Parathyroid adenoma (tissue), 2 donors: ENCODE data around the gene ARSK.

Source experiments
- H2AFZ ChIP-seq: fragments of 300-600 bp; sonication (generic); one replicate; pipeline ENCODE4 v1.7.0; 2017; ENCODE audit warnings: antibody characterized with exemption, mild to moderate bottlenecking
- H3K27ac ChIP-seq: fragments of 300-600 bp; sonication (generic); one replicate; pipeline ENCODE4 v1.7.0; 2017
- H3K27me3 ChIP-seq: fragments of 300-600 bp; sonication (generic); one replicate; pipeline ENCODE4 v1.7.0; 2017; ENCODE audit warnings: low read length; ENCODE audit not compliant: control insufficient read depth, insufficient read depth
- H3K36me3 ChIP-seq: fragments of 300-600 bp; sonication (generic); one replicate; pipeline ENCODE4 v1.7.0; 2017; ENCODE audit warnings: low read length; ENCODE audit not compliant: control insufficient read depth, insufficient read depth
- H3K4me1 ChIP-seq: fragments of 300-600 bp; sonication (generic); one replicate; pipeline ENCODE4 v1.7.0; 2017; ENCODE audit warnings: control low read depth
- H3K4me2 ChIP-seq: fragments of 300-600 bp; sonication (generic); one replicate; pipeline ENCODE4 v1.7.0; 2017; ENCODE audit warnings: low read length
- H3K4me3 ChIP-seq: fragments of 300-600 bp; sonication (generic); one replicate; pipeline ENCODE4 v1.7.0; 2017; ENCODE audit warnings: low read depth, low read length
- H3K79me2 ChIP-seq: fragments of 300-600 bp; sonication (generic); one replicate; pipeline ENCODE4 v1.7.0; 2017; ENCODE audit warnings: control low read depth
- H3K9ac ChIP-seq: fragments of 300-600 bp; sonication (generic); one replicate; pipeline ENCODE4 v1.7.0; 2017; ENCODE audit warnings: mild to moderate bottlenecking
- H3K9me3 ChIP-seq: fragments of 300-600 bp; sonication (generic); one replicate; pipeline ENCODE4 v1.7.0; 2017; ENCODE audit warnings: low read length; ENCODE audit not compliant: control insufficient read depth
- TF ChIP-seq, protein P1 (sequence below): fragments of 300-600 bp; sonication (generic); IDR thresholded peaks from one replicate; pipeline ENCODE4 v1.7.0; 2017; ENCODE audit warnings: antibody characterized with exemption, mild to moderate bottlenecking
- donor health status: primary hyperparathyroidism.

Gene ARSK

DNA sequence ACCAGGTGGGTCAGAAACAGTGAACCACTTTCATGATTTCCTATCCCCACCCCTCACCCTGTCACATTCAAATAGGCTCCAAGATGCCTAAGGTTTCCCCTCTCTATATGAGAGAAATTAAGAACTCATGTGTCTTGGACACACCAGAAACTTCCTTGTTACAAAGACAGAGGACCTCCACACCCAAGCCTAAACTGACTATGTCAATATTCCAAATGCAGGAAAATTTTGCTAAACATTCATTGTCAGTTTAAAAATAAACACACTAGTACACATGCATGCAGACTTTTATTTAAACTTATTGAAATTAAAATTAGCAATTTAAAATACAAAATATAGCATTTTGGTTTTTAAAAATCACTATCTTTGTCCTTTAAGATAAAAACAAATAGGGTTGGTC is 26.3 kb upstream of the ARSK start:
- H2AFZ ChIP-seq: no peak overlapping the region
- no peaks in the 10 kb centered on the region for H3K4me1 ChIP-seq
- H3K79me2 ChIP-seq: no peaks in the 10 kb centered on the region
- no peaks in the 10 kb centered on the region for H3K9me3 ChIP-seq
- H3K36me3 ChIP-seq: no peaks in the 10 kb centered on the region
- no peak overlapping the region for H3K9ac ChIP-seq
- H3K27ac ChIP-seq: no peak overlapping the region
- no peaks in the 10 kb centered on the region for H3K27me3 ChIP-seq
- TF ChIP-seq, protein P1, sequence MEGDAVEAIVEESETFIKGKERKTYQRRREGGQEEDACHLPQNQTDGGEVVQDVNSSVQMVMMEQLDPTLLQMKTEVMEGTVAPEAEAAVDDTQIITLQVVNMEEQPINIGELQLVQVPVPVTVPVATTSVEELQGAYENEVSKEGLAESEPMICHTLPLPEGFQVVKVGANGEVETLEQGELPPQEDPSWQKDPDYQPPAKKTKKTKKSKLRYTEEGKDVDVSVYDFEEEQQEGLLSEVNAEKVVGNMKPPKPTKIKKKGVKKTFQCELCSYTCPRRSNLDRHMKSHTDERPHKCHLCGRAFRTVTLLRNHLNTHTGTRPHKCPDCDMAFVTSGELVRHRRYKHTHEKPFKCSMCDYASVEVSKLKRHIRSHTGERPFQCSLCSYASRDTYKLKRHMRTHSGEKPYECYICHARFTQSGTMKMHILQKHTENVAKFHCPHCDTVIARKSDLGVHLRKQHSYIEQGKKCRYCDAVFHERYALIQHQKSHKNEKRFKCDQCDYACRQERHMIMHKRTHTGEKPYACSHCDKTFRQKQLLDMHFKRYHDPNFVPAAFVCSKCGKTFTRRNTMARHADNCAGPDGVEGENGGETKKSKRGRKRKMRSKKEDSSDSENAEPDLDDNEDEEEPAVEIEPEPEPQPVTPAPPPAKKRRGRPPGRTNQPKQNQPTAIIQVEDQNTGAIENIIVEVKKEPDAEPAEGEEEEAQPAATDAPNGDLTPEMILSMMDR: no peak
- no peak overlapping the region for H3K4me3 ChIP-seq
- no peak overlapping the region for H3K4me2 ChIP-seq

DNA sequence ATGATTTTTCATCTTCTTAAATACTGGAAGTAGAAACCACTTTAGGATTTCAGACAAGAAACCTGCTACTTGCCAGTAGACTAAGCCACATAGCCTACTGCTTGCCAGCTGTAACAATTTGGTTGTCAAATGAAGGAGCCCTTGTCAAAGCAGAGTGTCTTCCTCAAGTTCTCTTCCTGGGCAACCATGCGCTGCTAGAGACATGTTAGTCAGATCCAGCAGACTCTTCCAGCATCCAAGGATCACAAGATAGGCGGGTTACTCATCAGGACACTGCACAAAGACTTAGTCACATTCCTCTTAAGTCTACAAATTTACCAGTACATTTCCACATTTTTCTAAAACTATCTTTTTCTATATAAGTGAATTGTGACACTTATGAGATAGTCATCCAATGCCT is 24.5 kb upstream of the ARSK start:
- Histone ChIP-seq H3K9me3 (no peaks in the 10 kb centered on the region), H3K27me3 (no peaks in the 10 kb centered on the region), H3K4me3 (no peak overlapping the region), H3K4me1 (no peaks in the 10 kb centered on the region), H3K27ac (no peak overlapping the region), H3K79me2 (no peaks in the 10 kb centered on the region), H2AFZ (no peak overlapping the region), H3K9ac (no peak overlapping the region), H3K36me3 (no peaks in the 10 kb centered on the region), H3K4me2 (no peak overlapping the region)
- TF ChIP-seq, protein P1: no peak

DNA sequence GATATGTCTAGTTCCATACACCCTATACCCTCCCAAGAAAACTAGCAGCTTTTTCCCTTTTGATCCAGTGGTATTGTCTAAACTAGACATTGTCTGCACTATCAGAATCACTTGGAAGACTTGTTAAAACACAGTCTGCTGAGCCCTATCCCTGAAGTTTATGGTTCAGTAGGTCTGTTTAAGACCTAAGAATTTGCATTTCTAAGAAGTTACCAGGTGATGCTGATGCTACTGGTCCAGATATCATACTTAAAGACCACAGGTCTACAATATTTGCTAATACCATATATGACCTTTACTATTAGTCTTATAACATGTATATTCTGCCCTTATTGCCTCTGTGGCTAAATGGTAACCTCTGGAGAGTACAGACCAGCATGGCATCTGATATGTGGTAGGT is 23.4 kb upstream of the ARSK start:
- Histone ChIP-seq H3K27me3 (no peaks in the 10 kb centered on the region), H3K4me2 (no peak overlapping the region), H3K4me1 (no peaks in the 10 kb centered on the region), H3K9me3 (no peaks in the 10 kb centered on the region), H3K27ac (no peak overlapping the region), H2AFZ (no peak overlapping the region), H3K36me3 (no peaks in the 10 kb centered on the region), H3K4me3 (no peak overlapping the region), H3K9ac (no peak overlapping the region), H3K79me2 (no peaks in the 10 kb centered on the region)
- TF ChIP-seq, protein P1: no peak

DNA sequence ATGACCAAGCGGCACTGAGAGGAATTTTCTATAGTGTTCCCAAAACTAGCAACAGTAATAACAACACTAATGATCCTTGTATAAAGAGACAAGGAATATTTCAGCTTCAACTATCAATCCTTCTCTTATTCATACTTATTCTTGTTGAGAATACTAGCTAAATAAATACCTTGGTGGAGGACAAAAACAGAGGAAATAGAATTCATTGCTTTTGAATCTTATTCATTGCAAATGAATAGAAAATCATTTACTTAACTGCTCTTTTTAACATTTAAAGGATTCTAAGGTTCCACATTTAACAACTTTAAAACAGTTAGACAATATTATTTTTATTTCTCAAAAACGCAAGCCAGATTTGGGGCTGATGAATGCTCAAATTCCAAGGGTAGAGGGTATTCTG is 22.5 kb upstream of the ARSK start:
- Histone ChIP-seq H3K27ac (no peak overlapping the region), H3K36me3 (no peaks in the 10 kb centered on the region)

DNA sequence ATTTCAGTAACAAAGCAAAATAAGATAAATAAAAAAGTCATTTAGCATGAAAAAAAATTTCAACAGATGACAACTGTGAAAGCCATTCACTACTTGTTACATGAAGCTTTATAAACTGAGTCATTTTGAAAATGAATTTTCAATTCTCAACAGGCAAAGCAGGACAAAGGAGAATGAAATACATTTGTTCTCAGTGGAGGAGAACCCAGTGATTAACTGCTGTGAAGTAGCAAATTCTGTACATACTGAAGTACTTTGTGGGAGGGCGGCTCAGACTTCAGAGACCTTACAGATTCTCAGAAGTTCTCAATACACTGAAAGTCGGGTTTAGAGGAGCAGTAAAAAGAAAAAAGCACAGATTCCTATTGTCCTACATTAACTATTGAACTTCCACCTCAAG is 21.8 kb upstream of the ARSK start:
- Histone ChIP-seq H3K27me3 (no peaks in the 10 kb centered on the region), H3K9me3 (no peaks in the 10 kb centered on the region), H3K27ac (no peak overlapping the region), H3K4me2 (no peak overlapping the region), H3K4me3 (no peak overlapping the region), H3K36me3 (no peaks in the 10 kb centered on the region), H2AFZ (no peak overlapping the region), H3K4me1 (no peaks in the 10 kb centered on the region), H3K79me2 (no peaks in the 10 kb centered on the region), H3K9ac (no peak overlapping the region)
- TF ChIP-seq, protein P1: no peak

More for the DNA sequence above, 22.5 kb upstream of the ARSK start:
- TF ChIP-seq, protein P1: no peak
- no peaks in the 10 kb centered on the region for H3K27me3 ChIP-seq
- H3K4me1 ChIP-seq: no peaks in the 10 kb centered on the region
- no peak overlapping the region for H3K4me2 ChIP-seq
- no peak overlapping the region for H2AFZ ChIP-seq
- no peaks in the 10 kb centered on the region for H3K79me2 ChIP-seq
- no peak overlapping the region for H3K9ac ChIP-seq
- H3K4me3 ChIP-seq: no peak overlapping the region
- no peaks in the 10 kb centered on the region for H3K9me3 ChIP-seq
